RKO (cell line): ENCODE results near the gene PDIA5.
A peak's percentile ranks its signal among the peaks of the same experiment; 100 is the strongest.

Experiments
- DNase-seq: peaks from one replicate; pipeline ENCODE4 v3.0.0-alpha.2; 2016; ENCODE audit warnings: low spot score

Gene PDIA5

DNA sequence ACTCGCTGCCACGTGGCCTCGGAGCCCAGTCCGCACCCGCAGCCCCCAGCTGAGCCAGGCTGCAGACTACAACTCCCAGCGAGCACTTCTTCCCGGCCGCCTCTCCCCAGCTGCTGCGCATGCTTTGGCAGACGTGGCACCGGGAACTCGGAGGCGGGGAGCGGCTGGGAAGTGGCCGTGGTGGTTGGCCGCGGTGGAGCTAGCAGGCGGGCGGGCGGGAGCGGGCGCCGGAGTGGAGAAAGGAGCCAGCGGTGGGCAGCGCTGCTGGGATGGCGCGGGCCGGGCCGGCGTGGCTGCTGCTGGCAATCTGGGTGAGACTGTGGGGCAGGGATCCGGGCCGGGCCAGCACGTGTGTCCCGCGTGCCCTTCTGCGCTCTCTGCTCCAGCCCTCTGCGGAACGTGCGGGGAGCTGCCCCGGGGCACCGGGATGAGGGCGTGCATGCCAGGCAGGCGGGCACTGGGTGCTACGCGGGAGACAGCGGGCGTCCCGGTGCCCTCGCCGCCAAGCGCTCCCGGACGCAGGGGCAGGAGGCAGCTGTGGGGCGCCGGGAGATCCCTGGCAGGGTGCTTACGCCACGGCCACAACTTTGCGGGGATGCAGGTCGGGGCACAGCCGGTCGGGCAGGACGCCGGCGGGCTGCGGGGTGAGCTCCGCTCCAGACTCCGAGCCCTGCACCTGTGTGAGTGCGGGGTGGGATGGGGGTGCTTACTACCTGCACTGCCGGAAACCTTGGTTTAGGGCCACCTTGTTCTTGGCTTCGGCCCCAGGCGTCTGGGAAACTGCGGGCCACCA lies at the start of gene PDIA5:
Gene PDIA5, plus strand, starts transcription at position 130 of the 793 bp plus-strand sequence. Its CDS starts 140 bp downstream, at position 270.
- peak; percentile 92 for DNase-seq

DNA sequence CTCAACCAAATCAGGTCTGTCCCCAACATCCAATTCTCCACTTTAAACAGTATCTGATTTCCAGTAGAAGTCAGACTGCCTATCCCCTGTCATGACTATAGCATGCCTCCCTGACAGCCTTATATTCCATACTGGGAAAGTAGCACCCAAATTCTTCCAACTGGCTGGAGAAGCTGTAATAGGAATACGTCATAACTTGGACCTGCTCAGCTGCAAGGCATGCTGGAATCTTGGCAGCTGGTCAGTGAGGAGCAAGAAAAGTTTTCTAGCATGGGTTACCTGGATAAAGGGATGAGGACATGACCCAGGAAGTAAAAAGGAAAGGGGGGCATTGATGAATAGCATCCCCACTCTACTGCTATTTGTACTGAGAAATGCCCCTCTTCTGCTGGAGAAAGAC lies 48.1 kb upstream of the PDIA5 start:
- no peak for DNase-seq

DNA sequence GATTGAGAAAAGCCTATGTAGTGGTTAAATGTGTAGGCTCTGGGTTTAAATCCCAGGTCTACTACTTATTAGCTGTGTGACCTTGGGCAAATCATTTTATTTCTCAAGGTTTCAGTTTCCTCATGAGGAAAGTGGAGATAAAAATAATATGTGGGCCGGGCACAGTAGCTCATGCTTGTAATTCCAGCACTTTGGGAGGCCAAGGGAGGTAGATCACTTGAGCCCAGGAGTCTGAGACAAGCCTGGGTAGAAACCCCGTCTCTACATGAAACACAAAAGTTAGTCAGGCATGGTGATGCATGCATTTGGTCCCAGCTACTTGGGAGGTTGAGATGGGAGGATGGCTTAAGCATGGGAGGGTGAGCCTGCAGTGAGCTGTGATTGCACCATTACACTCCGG lies 47.7 kb upstream of the PDIA5 start:
- DNase-seq = no peak

DNA sequence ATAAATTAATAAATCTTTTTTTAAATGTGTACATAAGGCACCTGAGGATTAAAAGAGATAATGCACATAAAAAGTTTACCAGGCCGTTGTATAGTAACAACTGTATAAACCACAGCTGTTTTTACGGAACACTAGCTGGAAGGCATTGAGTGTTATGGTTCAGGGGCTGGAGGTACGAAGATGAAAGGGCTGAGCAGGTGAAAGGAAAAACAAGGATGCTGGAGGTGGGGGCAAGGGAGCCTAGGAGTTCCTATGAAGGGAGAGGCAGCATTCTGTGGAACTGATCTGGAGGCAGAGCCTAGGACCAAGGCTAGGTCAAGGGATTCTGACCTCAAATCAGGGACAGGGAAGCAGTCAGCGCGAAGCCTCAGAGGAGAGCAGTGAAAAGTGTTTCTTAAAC lies 47.2 kb upstream of the PDIA5 start:
- DNase-seq = no peak

DNA sequence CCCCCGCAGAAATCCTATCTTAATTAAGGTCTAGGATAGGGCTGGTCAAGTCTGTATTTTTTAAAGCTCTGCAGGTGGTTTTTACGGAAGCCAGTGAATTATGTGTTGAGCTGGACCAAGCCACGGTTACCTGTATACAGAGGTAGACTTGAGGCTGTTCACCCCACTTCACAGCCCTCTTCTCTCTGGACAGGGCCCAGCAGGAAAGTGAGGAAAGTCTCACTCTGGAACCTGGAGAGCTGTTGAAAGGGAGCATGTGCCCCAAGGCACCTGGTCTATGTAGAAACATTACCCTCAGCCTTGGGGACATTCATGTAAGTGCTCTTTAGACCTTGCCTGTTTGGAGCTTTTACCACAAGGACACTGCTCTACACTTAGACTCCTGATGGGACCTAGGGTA lies 46.1 kb upstream of the PDIA5 start:
- DNase-seq = no peak

DNA sequence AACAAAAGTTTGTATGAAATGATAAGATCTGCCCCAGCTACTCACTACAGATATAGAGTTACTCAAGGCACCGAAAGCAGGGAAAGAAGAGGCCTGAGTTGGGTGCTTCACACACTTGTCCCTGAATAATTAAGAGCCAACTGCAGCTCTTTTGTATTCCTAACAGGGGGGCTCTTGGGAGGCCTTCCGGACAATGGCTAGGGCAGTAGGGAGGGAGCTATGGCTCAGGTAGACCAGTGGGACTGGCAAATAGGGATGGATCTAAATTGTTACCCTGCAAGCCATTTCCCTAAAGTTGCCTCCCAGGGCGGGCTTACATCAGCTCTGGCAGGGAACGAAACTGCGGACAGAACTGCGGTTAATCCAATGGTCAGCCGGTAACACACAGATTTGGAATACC lies 45.4 kb upstream of the PDIA5 start:
- DNase-seq = no peak

DNA sequence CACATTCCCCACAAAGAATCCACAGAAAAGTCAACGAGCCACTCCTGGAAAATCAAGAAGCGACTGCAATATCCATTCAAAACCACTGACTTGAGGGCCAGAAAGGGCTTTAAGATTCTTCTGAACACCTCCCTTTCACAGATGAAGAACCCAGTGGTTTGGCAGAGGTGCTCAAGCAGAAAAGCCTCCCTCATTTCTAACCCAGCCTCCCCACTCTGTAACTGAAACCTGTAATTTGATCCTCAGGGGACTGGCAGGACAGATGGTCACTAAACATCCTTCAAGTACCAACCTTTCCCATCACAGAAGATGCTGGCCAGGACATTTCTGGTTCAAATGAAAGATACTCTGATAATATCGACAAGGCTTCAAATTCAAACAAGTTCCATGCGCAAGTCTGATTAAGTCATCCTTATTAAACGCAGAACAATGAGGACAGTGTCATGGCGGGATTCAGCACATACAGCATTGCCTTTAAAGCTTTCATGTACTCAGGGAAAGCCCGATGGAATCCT lies 44.8 kb upstream of the PDIA5 start:
- DNase-seq = no peak

DNA sequence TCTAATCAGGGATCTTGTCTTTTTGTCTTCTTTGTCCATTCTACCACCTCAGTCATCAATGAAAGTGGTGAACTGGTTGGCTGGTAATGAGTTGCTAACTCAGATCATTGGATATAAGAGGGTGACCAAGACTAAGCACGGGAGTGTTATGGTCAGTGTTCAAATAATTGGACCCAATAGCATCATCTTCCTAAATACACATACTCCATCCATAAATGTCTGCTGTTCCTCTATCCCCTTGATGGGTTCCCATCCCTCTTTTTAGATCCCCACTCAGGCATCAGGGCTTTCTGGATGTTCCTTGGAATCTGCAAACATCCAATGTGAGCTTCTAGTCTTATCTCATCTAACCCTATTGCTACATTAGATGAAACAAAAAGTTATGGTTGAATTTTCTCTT lies 42.8 kb upstream of the PDIA5 start:
- DNase-seq = no peak

DNA sequence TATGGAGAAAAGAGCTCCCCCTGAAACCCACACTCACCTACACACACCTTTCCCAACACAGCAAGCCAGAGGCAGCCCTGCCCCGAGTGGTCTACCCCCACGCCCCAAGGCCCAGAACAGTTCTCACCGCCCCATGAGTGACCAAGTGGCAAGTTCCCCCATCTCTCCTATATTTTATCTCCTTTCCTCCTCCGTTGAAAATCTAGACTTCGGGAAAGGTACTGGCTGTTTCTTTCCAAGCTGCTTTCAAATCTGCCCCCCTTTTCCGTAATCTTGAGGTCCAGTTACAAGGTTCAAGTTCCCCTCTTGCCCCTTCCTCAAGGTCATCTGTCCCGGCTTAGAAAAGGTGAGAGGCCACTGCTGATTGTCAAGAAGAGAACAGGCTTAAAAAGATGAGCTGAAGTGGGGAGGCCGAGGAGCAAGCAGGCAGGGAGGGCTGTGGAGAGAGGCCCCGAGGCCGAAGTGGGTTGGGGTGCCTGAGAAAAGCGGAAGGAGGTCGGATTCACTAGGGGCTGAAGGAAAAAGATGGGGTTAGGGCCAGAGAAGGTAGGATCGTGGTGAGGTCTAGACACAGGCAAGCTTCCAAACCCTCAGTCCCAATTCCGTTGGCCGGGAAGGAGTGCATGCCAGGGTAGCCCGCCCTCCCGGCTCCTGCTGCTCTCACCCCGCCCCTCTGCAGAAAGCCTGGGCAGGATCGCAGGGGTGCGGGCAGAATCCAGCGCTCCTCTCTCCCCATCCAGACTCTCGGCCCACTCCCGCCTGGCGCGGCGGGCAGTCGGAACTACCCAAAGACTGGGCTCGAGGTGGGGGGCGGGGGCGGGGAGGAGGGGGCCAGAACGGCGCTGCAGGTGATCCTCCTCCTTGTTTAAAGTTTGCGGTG lies 40.9 kb upstream of the PDIA5 start:
- no peak for DNase-seq

DNA sequence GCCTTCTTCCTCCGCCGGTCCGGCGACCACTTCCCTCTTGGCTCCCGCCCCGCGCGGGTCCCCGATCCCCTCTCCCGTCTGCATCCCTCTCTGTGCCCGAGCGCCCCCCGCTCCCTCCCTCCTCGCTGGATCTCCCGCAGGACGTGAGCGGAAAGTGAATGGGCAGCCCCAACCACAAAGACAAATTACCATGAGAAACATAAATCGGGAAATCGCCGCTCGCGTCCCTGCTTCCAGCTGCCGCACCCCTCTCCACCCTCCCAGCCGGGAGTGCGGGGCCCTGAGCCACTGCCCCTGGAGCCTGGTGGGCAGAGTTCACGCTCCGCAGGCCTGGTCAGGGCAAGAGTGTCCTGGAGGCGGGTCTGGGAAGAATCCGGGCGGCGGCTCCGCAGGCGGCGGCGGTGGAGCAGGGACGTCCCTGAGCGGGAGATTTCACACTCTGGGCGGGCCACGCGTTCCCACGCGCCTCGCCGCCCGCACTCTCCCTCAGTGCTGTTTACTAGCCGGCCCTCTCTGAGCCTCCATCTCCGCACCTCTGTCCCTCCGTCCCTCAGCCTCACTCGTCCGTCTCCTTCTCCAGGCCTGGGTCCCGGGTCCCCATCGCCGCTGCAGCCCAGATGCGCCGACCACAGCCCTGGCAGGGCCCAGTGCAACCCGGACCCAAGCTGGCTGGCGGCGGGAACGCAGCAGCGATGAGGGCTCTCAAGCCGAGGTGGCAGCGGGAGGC lies 40.1 kb upstream of the PDIA5 start:
- no peak for DNase-seq

DNA sequence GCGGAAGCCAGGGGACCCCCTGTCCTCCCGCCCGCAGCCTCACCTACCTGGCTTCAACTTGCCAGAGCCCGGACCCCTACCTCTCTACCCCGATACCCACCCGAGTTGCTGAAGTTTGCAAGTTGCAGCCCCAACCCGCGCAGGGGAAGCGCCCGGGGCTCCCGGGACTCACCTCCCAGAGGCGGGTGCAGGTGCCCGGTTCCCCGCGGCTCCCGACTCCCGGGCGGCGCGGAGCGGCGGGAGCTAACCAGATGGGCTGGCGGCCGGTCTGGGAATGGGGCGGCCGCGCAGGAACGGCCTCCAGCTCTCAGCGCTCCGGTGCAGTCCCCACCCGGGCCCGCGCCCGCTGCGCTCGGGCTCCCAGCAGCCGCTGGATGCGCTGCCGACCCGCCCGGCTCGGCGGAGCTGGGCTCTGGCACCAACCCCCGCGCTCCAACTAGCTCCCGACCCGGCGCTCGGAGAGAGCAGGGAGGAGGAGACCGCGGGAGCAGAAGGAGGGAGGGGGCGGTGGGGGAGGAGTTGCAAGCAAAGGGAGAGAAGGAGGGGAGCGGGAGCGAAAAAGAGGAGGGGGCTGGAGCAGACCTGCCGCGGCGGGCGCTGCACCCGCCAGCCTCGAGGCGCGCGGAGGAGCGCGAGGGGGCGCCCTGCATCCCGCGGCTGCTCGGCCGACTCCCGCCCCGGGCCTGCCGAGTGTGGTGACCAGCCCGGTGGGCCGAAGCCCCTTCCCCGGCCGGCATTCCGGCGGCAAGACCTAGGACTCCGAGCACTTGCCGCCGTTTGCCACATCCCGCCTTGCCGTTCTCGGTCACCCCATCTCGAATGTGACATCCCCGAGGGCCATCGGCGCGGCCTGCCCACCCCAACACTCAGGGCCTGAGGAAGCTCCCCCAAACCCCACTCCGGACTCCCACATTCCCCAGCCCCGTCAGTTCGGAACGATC lies 39.3 kb upstream of the PDIA5 start, which contains the start of gene SEMA5B:
Gene SEMA5B, minus strand, starts transcription at position 472 of the 941 bp plus-strand sequence. CDS start 66,500 bp downstream, outside the sequence.
- DNase-seq = no peak

DNA sequence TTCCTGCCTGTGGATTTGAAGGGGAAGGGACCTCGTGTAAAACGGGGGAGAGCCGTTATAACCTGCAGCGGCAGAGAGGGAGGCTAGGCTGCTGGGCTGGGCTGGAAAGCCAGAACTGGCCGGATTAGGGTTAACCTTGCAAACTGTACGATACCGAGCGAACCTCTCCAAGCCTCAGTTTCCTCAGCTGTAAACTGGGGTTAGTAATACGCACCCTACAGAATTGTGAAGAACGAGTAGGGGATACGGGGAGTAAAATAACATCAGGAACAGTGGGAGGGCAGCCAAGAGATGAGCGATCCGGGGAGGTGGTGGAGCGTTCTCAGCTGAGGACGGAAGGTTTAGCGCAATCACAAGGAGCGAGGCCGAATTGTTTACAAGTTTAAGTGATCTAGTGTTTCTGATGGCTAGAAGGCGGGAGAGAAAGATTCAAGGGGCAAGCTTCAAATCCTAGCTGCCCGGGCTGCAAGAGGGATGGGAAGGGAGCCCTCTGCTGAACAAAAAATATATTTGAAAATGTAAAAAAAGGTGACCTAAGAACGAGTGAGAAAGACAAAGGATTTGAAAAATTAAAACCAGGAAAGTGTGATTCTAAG lies 38.5 kb upstream of the PDIA5 start:
- peak; percentile 49 for DNase-seq

DNA sequence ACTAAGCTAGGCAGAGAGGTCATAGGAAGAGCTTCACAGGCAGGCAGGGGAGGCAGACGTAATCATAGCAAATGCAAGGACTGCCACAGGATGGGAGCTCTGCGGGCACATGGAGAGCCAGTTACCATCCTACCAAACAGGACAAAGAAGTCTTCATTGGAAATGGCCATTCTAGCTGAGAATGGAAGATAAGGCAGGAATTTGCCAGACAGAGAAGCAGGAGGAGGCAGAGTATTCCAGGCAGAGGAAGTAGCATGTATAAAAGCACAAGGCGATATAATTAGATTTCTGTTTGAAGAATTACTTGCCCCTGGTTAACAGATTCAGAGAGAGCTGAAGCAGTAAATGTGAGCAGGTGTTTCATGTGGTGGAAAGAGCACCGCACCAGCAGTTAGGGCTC lies 35.8 kb upstream of the PDIA5 start:
- no peak for DNase-seq

DNA sequence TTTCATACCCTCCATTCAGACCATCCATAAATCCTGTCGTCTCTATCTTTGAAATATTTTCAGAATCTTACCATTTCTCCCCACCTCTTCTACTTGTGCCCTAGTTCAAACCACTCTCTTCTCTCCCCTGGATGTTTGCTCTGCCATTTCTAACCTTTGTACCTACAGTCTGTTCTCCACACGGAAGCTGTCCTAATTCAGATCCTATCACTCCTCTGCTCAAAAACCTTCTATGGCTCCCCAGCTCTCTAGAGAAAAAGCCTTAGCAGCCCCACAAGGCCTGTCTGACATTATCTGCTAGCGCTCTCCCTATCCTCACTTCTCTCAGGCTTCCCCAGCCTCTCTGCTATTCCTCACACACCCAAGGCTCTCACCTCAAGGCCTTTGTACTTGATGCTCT lies 34.8 kb upstream of the PDIA5 start:
- no peak for DNase-seq

DNA sequence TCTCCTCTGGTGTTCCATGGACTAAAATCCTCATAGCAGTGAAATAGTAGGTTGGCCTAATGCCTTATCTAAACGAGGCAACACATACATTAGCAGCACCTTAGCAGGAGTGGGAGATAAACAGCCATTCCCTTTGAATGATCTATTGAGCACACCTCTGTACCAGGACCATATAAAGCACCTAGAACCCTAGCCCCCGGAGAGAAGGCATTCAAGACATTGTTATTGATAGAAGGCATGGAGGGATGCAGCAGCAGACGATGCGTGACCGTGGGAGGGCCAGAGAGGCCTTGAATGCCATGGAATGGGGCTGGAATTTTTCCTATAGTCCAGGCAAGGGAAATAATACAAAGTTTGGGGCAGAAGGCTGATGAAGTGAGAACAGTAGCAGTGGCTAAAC lies 32.7 kb upstream of the PDIA5 start:
- DNase-seq = no peak

DNA sequence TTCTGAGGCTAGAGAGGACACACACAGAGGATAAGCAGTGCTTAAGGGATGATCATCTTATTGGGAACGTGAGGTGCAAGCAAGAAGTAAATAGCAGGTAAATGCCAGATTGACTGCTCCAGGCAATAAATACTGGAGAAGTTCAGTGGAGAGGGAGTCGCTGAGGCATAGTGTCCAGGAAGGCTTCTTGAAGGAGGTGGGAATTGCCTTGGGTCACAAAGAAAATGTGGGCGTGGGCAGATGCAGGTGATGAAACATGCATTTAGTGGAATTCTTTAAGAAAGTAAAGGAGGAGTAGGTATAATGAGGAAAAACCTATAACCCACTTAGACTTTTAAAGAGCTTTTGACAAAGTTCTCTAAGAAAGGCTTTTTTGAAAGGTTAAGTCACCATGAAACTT lies 31.8 kb upstream of the PDIA5 start:
- no peak for DNase-seq

DNA sequence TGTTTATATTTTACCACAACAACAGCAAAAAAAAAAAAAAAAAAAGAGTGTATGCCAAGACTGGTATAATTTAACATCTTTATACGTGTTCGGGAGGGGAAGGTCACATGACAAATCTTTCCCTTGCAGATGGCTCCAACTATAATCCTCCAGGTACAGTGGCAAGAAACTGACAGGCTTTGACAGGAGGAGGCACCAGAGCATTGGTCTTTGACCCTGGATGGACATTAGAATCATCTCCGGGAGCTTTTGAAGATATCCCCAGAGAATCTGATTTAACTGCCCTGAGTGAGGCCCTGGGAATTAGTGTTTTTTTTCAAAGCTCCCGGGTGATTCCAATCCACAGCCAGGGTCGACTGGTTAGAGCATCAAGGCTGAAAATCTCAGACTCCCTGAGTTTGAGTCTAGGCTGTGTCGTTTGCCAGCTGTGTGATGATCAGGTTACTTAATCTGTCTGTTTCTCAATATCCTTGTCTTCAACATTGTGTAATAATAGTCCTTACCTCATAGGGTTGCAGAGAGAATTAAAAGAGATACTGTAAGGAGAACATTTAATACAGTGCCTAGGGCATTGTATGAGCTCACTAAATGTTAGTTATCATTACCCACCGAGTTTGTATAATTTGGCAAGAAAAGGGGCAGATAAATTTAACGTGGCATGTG lies 30.3 kb upstream of the PDIA5 start:
- no peak for DNase-seq

DNA sequence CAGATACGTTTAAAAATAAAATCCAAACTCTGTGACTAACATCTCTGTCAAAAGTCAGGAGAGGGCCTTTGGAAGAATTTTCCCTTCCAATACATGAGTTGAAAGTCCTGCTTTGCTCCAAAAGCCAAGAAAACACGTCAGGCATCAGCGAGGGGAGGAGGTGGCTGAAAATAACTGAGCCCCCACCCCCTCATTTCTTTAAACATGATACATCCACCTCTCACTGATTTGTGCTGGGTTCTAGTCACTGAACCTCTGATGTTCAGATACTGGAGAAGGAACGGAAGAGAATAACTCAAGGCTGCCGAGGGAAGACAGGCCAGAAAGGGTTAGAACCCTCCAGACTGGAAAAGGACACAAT lies 29.8 kb upstream of the PDIA5 start:
- no peak for DNase-seq

DNA sequence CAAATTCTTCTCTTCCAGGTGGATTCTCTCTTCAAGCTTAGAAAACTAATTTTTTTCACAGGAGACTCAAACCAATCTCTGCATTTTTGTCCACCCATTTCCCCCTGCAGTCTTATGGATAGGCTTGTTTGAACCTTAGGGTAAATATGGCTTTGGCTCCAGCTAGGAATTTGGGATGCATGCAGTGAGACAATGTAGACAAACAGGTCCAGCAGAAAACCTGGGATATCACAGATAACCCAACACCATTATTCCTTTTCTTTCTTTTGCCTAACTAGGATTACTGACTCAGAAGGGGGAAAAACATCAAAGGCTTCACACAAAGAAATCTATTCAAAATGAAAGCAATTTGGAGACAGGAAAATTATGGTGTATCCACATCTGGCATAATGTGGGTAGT lies 28.1 kb upstream of the PDIA5 start:
- DNase-seq = no peak

DNA sequence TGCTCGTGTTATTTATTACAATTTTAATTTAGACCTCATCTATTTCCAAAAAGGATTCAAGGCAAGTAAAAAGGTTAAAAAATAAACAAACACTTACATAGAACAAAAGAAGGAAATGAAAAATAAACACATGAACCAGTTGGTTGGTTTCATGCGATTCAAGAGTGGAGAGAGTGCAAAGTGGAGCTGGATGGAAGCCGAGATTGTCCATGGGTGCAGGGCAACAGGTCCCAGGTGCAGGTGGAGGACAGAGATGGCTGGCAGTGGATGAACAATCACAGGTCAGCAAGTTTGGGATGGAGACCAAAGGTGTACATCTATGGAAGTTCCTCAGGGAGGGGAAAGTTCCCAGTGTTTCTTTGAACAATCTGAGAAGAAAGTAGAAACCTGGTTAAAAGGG lies 27.6 kb upstream of the PDIA5 start:
- DNase-seq = no peak
